HepG2 (cell line): ENCODE measurements around the gene CHMP1B. TPM values are rescaled to one million over a fixed set of nuclear protein-coding genes. Genes with fewer than 3 reads are reported as not detected.

Experiments used
- ATAC-seq: fragments of 200-7000 bp; cut with Tn5 transposase; 3 replicates; pipeline ENCODE4 v1.9.1; 2020; ENCODE audit warnings: mild to moderate bottlenecking, moderate library complexity
- BruUV-seq: library from RNA; stranded (reverse); fragments of 400-500 nt; replicated peaks from 2 replicates; lab custom pipeline; 2021; lab: Mats Ljungman, UMichigan
- CTCF ChIA-PET: fragments of 300-600 bp; formaldehyde crosslinking; extraction: SDS; loops from one replicate; lab custom pipeline; 2021; ENCODE audit warnings: low total read pairs, inconsistent platforms, low intra/inter-chr PET ratio; lab: Yijun Ruan, JAX
- POLR2A ChIA-PET: fragments of 350-600 bp; sonication (Branson Sonifier 250); formaldehyde crosslinking; loops from one replicate; lab custom pipeline; 2020; ENCODE audit warnings: antibody characterized with exemption, inconsistent platforms; lab: Yijun Ruan, JAX
- DNase-seq: peaks from one replicate; pipeline ENCODE4 v3.0.0-alpha.2; 2015; ENCODE audit warnings: low spot score
- FAIRE-seq: peaks from 3 replicates; lab custom pipeline; 2011; peaks lifted over from hg19 to GRCh38; lab: Jason Lieb, UNC
- H2AFZ ChIP-seq: one replicate; pipeline ENCODE4 v1.6.1; 2011; ENCODE audit warnings: low read length, inconsistent platforms
- H3K27ac ChIP-seq: fragments of 300-600 bp; 3 replicates; pipeline ENCODE4 v1.8.0; 2011; ENCODE audit warnings: mixed run types, mild to moderate bottlenecking, mixed read lengths, low read length, inconsistent platforms; ENCODE audit not compliant: insufficient read depth; ENCODE audit errors: extremely low read length
- H3K27me3 ChIP-seq, 2 experiments: fragments of 200-600 bp in 1 of 2; 2 replicates in 1 of 2; 3 replicates in 1 of 2; pipeline versions ENCODE4 v1.6.0 to v1.8.0; 2011; ENCODE audit warnings: low read length in 2 of 2, mild to moderate bottlenecking in 2 of 2, moderate library complexity in 2 of 2, inconsistent platforms in 1 of 2; ENCODE audit not compliant: insufficient read depth in 2 of 2, control insufficient read depth in 1 of 2
- H3K36me3 ChIP-seq, 2 experiments: fragments of 200-600 bp in 1 of 2; replicated peaks in 1 of 2; 2 replicates in 1 of 2; 3 replicates in 1 of 2; pipeline versions ENCODE4 v1.5.1 to v1.8.0; 2011; ENCODE audit warnings: low read length in 2 of 2, inconsistent platforms in 1 of 2; ENCODE audit not compliant: insufficient read depth in 2 of 2, control insufficient read depth in 1 of 2
- H3K4me1 ChIP-seq: 2 replicates; pipeline ENCODE4 v1.5.1; 2012; ENCODE audit warnings: low read length, inconsistent platforms; ENCODE audit not compliant: insufficient read depth
- H3K4me2 ChIP-seq: 2 replicates; pipeline ENCODE4 v1.6.0; 2011; ENCODE audit warnings: low read depth, low read length, inconsistent platforms
- H3K4me3 ChIP-seq, 3 experiments: fragments of 200-600 bp in 1 of 3; sonication (generic), shearing (Covaris generic) in 1 of 3; replicated peaks in 1 of 3; 2 replicates each; pipeline ENCODE4 v1.5.1; 2011 to 2016; ENCODE audit warnings: low read length in 3 of 3, inconsistent platforms in 2 of 3, low read depth in 2 of 3, mild to moderate bottlenecking in 2 of 3, control low read depth in 1 of 3, mixed read lengths in 1 of 3; ENCODE audit not compliant: insufficient read depth in 1 of 3
- H3K79me2 ChIP-seq: one replicate; pipeline ENCODE4 v1.6.1; 2011; ENCODE audit warnings: low read length, inconsistent platforms; ENCODE audit not compliant: insufficient read depth
- H3K9ac ChIP-seq: 2 replicates; pipeline ENCODE4 v1.6.0; 2011; ENCODE audit warnings: mild to moderate bottlenecking, low read depth, low read length, inconsistent platforms; ENCODE audit not compliant: insufficient read depth
- H3K9me3 ChIP-seq: 2 replicates; pipeline ENCODE4 v1.5.1; 2012; ENCODE audit warnings: mild to moderate bottlenecking, low read length
- H4K20me1 ChIP-seq: 2 replicates; pipeline ENCODE4 v1.6.0; 2011; ENCODE audit warnings: inconsistent platforms, mild to moderate bottlenecking, low read length, moderate library complexity; ENCODE audit not compliant: insufficient read depth
- ARID4A ChIP-seq: sonication (generic); formaldehyde crosslinking; IDR thresholded peaks from 2 replicates; pipeline ENCODE4 v1.5.0; 2020; ENCODE audit warnings: mild to moderate bottlenecking, missing genetic modification reagents, borderline replicate concordance
- GMEB2 ChIP-seq: IDR thresholded peaks from 2 replicates; pipeline ENCODE4 v1.6.1; 2016; ENCODE audit warnings: missing biosample characterization, missing genetic modification reagents, low read depth
- HOXA5 ChIP-seq: sonication (generic); formaldehyde crosslinking; IDR thresholded peaks from 2 replicates; pipeline ENCODE4 v1.4.0; 2020; ENCODE audit warnings: missing genetic modification reagents
- MEF2D ChIP-seq: sonication (generic); formaldehyde crosslinking; IDR thresholded peaks from 2 replicates; pipeline ENCODE4 v1.5.1; 2020; ENCODE audit warnings: mild to moderate bottlenecking, missing genetic modification reagents
- THYN1 ChIP-seq: sonication (generic); formaldehyde crosslinking; IDR thresholded peaks from 2 replicates; pipeline ENCODE4 v1.8.1; 2023; ENCODE audit warnings: low read depth, mild to moderate bottlenecking, moderate library complexity, missing genetic modification reagents, borderline replicate concordance
- ZNF281 ChIP-seq: sonication (generic); formaldehyde crosslinking; IDR thresholded peaks from 2 replicates; pipeline ENCODE4 v1.4.0; 2020; ENCODE audit warnings: missing genetic modification reagents, borderline replicate concordance
- ZNF557 ChIP-seq: sonication (generic); formaldehyde crosslinking; IDR thresholded peaks from 2 replicates; pipeline ENCODE4 v1.4.0; 2020; ENCODE audit warnings: missing genetic modification reagents
- ZNF562 ChIP-seq: sonication (generic); formaldehyde crosslinking; IDR thresholded peaks from 2 replicates; pipeline ENCODE4 v1.8.0; 2022; ENCODE audit warnings: missing genetic modification reagents, borderline replicate concordance
- WGBS: methylation state at CpG from one replicate; pipeline ENCODE4 v1.1.6; 2017; ENCODE audit warnings: low lambda C conversion rate; 5-methylcytosine and 5-hydroxymethylcytosine counted together
- in situ Hi-C: cut with HindIII; loops from 2 replicates; pipeline ENCODE4 v1.10.0; 2017; ENCODE audit warnings: low pct_unique_long_range_greater_than_20kb; ENCODE audit not compliant: extremely low pct_ligation_motif_present
- intact Hi-C: fragments of 100-400 bp; cut with micrococcal nuclease; formaldehyde crosslinking; loops from one replicate; pipeline ENCODE4 v1.10.0; 2022; ENCODE audit not compliant: unreplicated experiment
- polyA plus RNA-seq, 8 experiments: library from polyadenylated mRNA; depleted of rRNA in 3 of 8; stranded (reverse) in 7 of 8; unstranded in 1 of 8; fragments of >200 nt; fragmentation: Illumina TruSeq in 4 of 8; extraction: Trizol in 4 of 8; gene quantifications; 2 replicates each; pipeline versions ENCODE4 v1.2.1 to v1.2.3, GENCODE V29; 2011 to 2016; ENCODE audit warnings: low read depth in 4 of 8, missing spikeins in 1 of 8, mixed read lengths in 1 of 8; ENCODE audit not compliant: insufficient read depth in 1 of 8
- total RNA-seq, 5 experiments: library from RNA; depleted of rRNA; stranded (reverse); fragments of >200 nt; fragmentation: Illumina TruSeq; extraction: Trizol; gene quantifications; 2 replicates each; pipeline ENCODE4 v1.2.3, GENCODE V29; 2016; ENCODE audit warnings: low read depth in 1 of 5
- TF ChIP-seq, protein P1 (sequence below): sonication (generic); formaldehyde crosslinking; IDR thresholded peaks from 2 replicates; pipeline ENCODE4 v1.8.1; 2022; ENCODE audit warnings: low read depth, mild to moderate bottlenecking, missing genetic modification reagents

The CHMP1B gene
- total and polyA plus RNA-seq, 2 of the 13 experiments (the other 11 are each of a cell fraction or from before 2014, with no cell fraction given): 18.8 to 20.2 TPM

- intact Hi-C loops (no loop called here), in situ Hi-C loops (no loop called here)
- BruUV-seq: no TSS peak
- Histone ChIP-seq H3K4me3 (no peak overlapping the region), H3K9me3 (no peaks in the 10 kb centered on the region), H2AFZ (no peak overlapping the region), H3K79me2 (no peaks in the 10 kb centered on the region), H3K27ac (no peak overlapping the region), H3K4me1 (peaks cover 13% of the 10 kb centered on the region), H3K36me3 (no peaks in the 10 kb centered on the region), H3K9ac (no peak overlapping the region), H4K20me1 (no peaks in the 10 kb centered on the region), H3K27me3 (no peaks in the 10 kb centered on the region), H3K4me2 (no peak overlapping the region)
- CTCF ChIA-PET: no interaction called here
- WGBS: 51% methylated on average over 5 of the region's 5 CpGs
- POLR2A ChIA-PET: no interaction called here
- FAIRE-seq: no peak
- no peak for ATAC-seq
- no peak for DNase-seq
- TF ChIP-seq THYN1 (no peak), HOXA5 (CRISPR knock-in tag) (no peak), GMEB2 (CRISPR knock-in tag) (no peak), ZNF562 (CRISPR knock-in tag) (no peak), ZNF557 (CRISPR knock-in tag) (no peak), MEF2D (CRISPR knock-in tag) (no peak), ZNF281 (CRISPR knock-in tag) (no peak), ARID4A (no peak)
- TF ChIP-seq, protein P1, sequence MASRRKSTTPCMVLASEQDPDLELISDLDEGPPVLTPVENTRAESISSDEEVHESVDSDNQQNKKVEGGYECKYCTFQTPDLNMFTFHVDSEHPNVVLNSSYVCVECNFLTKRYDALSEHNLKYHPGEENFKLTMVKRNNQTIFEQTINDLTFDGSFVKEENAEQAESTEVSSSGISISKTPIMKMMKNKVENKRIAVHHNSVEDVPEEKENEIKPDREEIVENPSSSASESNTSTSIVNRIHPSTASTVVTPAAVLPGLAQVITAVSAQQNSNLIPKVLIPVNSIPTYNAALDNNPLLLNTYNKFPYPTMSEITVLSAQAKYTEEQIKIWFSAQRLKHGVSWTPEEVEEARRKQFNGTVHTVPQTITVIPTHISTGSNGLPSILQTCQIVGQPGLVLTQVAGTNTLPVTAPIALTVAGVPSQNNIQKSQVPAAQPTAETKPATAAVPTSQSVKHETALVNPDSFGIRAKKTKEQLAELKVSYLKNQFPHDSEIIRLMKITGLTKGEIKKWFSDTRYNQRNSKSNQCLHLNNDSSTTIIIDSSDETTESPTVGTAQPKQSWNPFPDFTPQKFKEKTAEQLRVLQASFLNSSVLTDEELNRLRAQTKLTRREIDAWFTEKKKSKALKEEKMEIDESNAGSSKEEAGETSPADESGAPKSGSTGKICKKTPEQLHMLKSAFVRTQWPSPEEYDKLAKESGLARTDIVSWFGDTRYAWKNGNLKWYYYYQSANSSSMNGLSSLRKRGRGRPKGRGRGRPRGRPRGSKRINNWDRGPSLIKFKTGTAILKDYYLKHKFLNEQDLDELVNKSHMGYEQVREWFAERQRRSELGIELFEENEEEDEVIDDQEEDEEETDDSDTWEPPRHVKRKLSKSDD (CRISPR knock-in tag): no peak
Observed at GRCh38 chr18:11866764-11867163, 15.6 kb downstream of the CHMP1B start.
